Activated T-helper 2 cell treated with anti-CD3 and anti-CD28 coated beads, Interferon-gamma antibody, Interleukin-2, Interleukin-4, amounts not matched to agents 10 μg/mL and 5 μg/mL and 100 μg/mL, durations not matched to agents 14 hours and 24 hours and 36 hours (primary cell): ENCODE data around the gene SEL1L. TPM values are rescaled to one million over a fixed set of nuclear protein-coding genes. Genes with fewer than 3 reads are reported as not detected.

Source experiments
- DNase-seq: peaks from one replicate; pipeline ENCODE4 v3.0.0; 2021; ENCODE audit warnings: low spot score
- H3K27ac Mint-ChIP-seq: one replicate; pipeline ENCODE4 v1.8.0; 2021; ENCODE audit warnings: mixed read lengths
- H3K27me3 Mint-ChIP-seq: one replicate; pipeline ENCODE4 v1.8.0; 2021; ENCODE audit warnings: low read depth, mixed read lengths
- H3K36me3 Mint-ChIP-seq: one replicate; pipeline ENCODE4 v1.8.0; 2021; ENCODE audit warnings: low read depth, mixed read lengths
- H3K4me1 Mint-ChIP-seq: one replicate; pipeline ENCODE4 v1.8.0; 2021; ENCODE audit warnings: low read depth, mixed read lengths
- H3K4me3 Mint-ChIP-seq: one replicate; pipeline ENCODE4 v1.8.0; 2021; ENCODE audit warnings: low read depth, mild to moderate bottlenecking, moderate library complexity, mixed read lengths
- H3K9me3 Mint-ChIP-seq: one replicate; pipeline ENCODE4 v1.8.0; 2021; ENCODE audit warnings: mixed read lengths
- intact Hi-C: fragments of 100-400 bp; cut with micrococcal nuclease; formaldehyde crosslinking; loops from one replicate; pipeline ENCODE4 v1.15.1; 2023
- total RNA-seq: library from RNA; stranded (reverse); gene quantifications from 2 replicates; pipeline ENCODE4 v1.2.3, GENCODE V29; 2022

SEL1L gene
- total RNA-seq, 1 donor from 2014 or later: 52.6 TPM

DNA sequence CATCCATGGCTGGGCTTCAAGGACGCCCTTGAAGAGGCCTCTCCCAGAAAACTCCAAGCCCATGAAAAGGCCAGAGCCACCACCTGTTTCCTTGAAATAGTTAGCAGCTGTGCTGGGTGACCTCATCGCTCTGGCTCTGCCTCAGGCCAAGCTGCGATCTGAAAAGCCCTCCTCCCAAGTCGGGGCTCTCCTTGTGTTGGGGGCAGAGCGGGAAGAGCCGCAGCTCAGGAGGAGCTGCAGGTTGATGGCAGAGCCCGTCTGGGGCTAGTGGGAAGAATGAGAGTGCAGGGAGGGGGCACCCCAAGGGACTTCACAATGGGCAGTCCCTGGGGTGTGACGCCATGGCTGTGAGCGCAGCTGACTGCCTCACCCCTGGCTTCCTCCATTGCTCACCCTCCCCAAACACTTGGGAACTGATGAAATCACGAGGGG lies 83.5 kb downstream of the SEL1L start:
- H3K9me3 Mint-ChIP-seq: no peaks in the 10 kb centered on the region
- H3K4me3 Mint-ChIP-seq: no peak overlapping the region
- no peak for DNase-seq
- H3K36me3 Mint-ChIP-seq: no peaks in the 10 kb centered on the region
- H3K27ac Mint-ChIP-seq: no peak overlapping the region
- peaks cover 3% of the 10 kb centered on the region for H3K4me1 Mint-ChIP-seq
- intact Hi-C loops: loop anchor here (10.0 kb wide), 1 partner anchor 495 kb away; the partner anchor contains the start of gene TSHR
- peaks cover 9% of the 10 kb centered on the region for H3K27me3 Mint-ChIP-seq

DNA sequence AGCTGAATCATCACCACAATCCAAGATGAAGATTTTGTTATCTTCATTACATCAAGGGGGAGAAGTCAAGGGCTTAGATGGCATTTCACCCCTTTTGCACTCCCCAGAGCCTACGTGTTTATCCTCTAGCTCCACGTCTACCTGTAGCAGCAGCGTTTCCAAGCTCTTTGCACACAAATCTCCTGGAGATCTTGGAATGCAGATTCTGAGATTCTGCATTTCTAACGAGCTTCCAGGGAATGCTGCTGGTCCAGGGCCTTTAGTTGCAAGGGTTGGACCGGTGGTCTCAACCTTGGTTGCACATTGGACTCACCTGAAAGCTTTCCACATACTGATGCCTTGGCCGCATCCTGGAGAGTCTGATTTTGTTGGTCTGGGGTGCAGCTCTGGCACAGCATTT lies 84.1 kb downstream of the SEL1L start:
- intact Hi-C loops: no loop called here
- peaks cover 11% of the 10 kb centered on the region for H3K27me3 Mint-ChIP-seq
- H3K36me3 Mint-ChIP-seq: no peaks in the 10 kb centered on the region
- no peaks in the 10 kb centered on the region for H3K9me3 Mint-ChIP-seq
- peaks cover 3% of the 10 kb centered on the region for H3K4me1 Mint-ChIP-seq
- DNase-seq: no peak
- H3K27ac Mint-ChIP-seq: no peak overlapping the region
- H3K4me3 Mint-ChIP-seq: no peak overlapping the region

- no peaks in the 10 kb centered on the region for H3K9me3 Mint-ChIP-seq
- H3K4me1 Mint-ChIP-seq: peaks cover 3% of the 10 kb centered on the region
- peaks cover 13% of the 10 kb centered on the region for H3K27me3 Mint-ChIP-seq
- no peak overlapping the region for H3K27ac Mint-ChIP-seq
- intact Hi-C loops: no loop called here
- no peaks in the 10 kb centered on the region for H3K36me3 Mint-ChIP-seq
- H3K4me3 Mint-ChIP-seq: no peak overlapping the region
- DNase-seq: no peak
Observed at GRCh38 chr14:81449114-81449513, 84.5 kb downstream of the SEL1L start.

DNA sequence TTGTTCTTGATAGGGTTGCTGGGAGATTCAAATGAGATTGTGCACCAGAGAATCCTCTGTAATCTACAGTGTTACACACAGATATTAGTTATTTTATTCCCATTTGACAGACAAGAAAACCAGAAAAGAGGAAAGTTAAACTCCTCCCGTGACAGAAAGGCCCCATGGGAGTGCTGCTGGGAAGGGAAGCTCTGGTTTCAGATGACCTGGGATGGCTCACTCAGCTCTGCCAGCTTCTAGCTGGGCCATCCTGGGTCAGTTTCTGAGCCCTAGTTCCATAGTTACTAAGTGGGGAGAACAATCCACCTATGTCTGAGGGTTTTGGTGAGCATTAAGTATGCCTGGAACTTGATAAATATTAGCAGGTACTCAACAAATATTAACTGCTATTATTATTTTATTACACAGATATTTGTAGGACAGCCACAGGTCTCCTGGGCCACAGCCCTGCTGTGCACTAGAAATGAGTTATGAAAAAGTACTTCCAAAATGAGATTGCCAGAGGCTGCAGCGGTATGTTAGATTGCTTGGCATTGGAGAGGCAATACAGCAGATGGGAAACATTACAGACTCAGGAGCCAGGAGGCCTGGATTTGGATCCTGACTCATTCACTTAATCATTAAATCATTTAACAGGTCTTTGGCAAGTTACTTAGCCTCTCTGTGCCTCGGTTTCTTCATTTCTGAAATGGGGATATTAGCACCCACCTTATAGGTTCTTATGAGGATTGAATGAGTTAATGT lies 86.5 kb downstream of the SEL1L start:
- DNase-seq: no peak
- no peaks in the 10 kb centered on the region for H3K9me3 Mint-ChIP-seq
- intact Hi-C loops: no loop called here
- H3K27ac Mint-ChIP-seq: no peak overlapping the region
- peaks cover 24% of the 10 kb centered on the region for H3K27me3 Mint-ChIP-seq
- no peak overlapping the region for H3K4me3 Mint-ChIP-seq
- H3K36me3 Mint-ChIP-seq: no peaks in the 10 kb centered on the region
- H3K4me1 Mint-ChIP-seq: no peaks in the 10 kb centered on the region

- no peaks in the 10 kb centered on the region for H3K36me3 Mint-ChIP-seq
- H3K27me3 Mint-ChIP-seq: peaks cover 28% of the 10 kb centered on the region
- no peak overlapping the region for H3K27ac Mint-ChIP-seq
- intact Hi-C loops: no loop called here
- no peaks in the 10 kb centered on the region for H3K9me3 Mint-ChIP-seq
- no peak for DNase-seq
- H3K4me1 Mint-ChIP-seq: no peaks in the 10 kb centered on the region
- H3K4me3 Mint-ChIP-seq: no peak overlapping the region
Observed at GRCh38 chr14:81446279-81447007, 87.2 kb downstream of the SEL1L start.

DNA sequence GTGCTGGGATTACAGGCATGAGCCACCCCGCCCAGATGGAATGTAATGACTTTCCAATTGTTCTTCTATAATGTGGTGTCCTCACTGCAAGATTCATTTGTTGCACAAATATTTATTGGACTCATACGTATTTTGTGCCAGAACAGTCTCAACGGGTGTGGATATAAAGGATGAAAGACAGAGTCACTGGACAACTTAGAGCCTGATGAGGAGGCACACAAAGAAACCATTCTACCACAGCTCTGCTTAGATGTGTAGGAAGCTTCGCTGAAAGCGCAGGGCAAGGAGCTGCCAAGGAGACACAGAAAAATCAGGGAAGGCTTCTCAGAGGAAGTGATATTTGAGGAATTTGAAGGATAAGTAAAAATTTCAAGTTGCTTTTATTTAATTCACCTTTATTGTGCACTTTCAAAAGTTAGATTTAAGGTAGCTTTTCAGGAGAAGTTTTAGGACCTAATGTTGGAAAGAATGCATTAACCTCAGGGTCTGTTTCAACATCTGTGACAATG lies 92.0 kb downstream of the SEL1L start:
- Mint-ChIP-seq H3K36me3 (no peaks in the 10 kb centered on the region), H3K9me3 (no peaks in the 10 kb centered on the region), H3K4me3 (no peak overlapping the region), H3K27me3 (peaks cover 61% of the 10 kb centered on the region), H3K27ac (no peak overlapping the region), H3K4me1 (peaks cover 5% of the 10 kb centered on the region)
- intact Hi-C loops: no loop called here
- DNase-seq: no peak

- Mint-ChIP-seq H3K36me3 (no peaks in the 10 kb centered on the region), H3K4me3 (no peak overlapping the region), H3K4me1 (peaks cover 10% of the 10 kb centered on the region), H3K27ac (no peak overlapping the region), H3K9me3 (no peaks in the 10 kb centered on the region), H3K27me3 (peaks cover 67% of the 10 kb centered on the region)
- no peak for DNase-seq
- intact Hi-C loops: no loop called here
Observed at GRCh38 chr14:81440041-81440440, 93.6 kb downstream of the SEL1L start.

DNA sequence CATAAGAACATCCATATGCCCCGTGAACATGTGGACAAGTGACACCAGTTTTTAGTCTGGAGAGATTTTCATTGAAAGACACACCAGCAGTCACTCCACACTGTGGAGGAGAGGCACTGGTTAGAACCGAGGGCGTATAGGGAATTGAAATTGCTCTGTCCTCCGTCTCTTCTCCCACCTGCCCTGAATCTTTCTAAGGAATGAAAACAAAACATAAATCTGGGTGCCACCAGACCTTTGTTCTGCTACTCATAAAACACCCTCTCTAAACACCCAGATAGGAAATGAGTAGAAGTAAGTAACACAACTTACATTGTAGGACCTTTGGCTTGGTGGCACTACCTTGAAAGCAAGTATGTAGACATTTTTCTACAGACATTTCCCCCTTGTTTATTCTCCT lies 96.4 kb downstream of the SEL1L start:
- intact Hi-C loops: no loop called here
- Mint-ChIP-seq H3K27me3 (peaks cover 76% of the 10 kb centered on the region), H3K36me3 (no peaks in the 10 kb centered on the region), H3K4me3 (peak overlapping the region; percentile 48), H3K27ac (no peak overlapping the region), H3K9me3 (no peaks in the 10 kb centered on the region), H3K4me1 (peaks cover 10% of the 10 kb centered on the region)
- DNase-seq: no peak

- Mint-ChIP-seq H3K27ac (no peak overlapping the region), H3K4me1 (peaks cover 10% of the 10 kb centered on the region), H3K9me3 (no peaks in the 10 kb centered on the region), H3K36me3 (no peaks in the 10 kb centered on the region), H3K4me3 (peak overlapping the region; percentile 34), H3K27me3 (peaks cover 75% of the 10 kb centered on the region)
- DNase-seq: peak; percentile 12
- intact Hi-C loops: no loop called here
Observed at GRCh38 chr14:81436296-81437138, 97.1 kb downstream of the SEL1L start.

DNA sequence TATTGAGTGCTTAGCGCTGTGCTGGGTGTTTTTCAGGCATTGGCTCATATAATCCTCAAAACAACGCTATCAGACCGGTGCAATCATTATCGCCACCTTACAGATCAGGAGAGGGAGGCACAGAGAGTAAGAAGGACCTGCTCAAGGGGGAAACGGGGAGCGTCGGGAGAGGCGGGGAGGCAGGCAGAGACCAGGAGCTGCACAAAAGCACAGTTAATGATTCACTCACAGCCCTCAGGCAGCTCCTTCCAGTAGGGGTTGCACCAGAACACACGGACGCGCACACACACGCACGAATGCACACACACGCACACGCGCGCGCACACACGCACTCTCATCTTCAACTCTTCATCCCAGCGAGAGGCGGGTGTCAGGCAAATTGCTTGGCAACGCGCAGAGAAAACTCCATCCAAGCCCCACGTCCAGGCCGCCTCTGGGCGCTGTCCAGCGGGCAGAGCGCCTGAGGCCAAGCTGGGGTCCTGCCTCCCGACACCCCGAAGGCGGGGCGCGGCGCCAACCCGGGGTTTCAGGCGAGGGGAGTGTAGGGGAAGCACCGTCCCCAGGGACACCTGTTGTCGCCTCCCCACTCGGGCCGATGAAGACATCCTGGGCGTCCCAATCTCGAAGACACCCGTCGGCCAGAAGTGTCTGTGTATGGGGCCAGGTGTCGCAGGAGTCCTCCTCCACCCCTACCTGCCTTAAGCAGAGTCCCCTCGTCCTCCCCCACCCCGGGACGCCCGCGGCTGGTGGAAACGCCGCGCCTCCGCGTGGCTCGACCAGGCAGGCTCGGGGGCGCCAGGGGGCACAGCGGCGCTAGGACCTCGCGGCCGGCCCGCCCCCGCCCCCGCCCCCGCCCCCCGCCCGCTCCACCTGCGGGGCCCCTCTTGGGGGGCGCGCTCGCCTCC lies 98.0 kb downstream of the SEL1L start:
- no peak overlapping the region for H3K27ac Mint-ChIP-seq
- intact Hi-C loops: no loop called here
- no peaks in the 10 kb centered on the region for H3K36me3 Mint-ChIP-seq
- no peak for DNase-seq
- H3K4me1 Mint-ChIP-seq: peaks cover 10% of the 10 kb centered on the region
- peak overlapping the region; percentile 75 for H3K4me3 Mint-ChIP-seq
- H3K9me3 Mint-ChIP-seq: no peaks in the 10 kb centered on the region
- H3K27me3 Mint-ChIP-seq: peaks cover 70% of the 10 kb centered on the region

- H3K9me3 Mint-ChIP-seq: no peaks in the 10 kb centered on the region
- peak overlapping the region; percentile 75 for H3K4me3 Mint-ChIP-seq
- H3K4me1 Mint-ChIP-seq: peaks cover 10% of the 10 kb centered on the region
- peaks cover 67% of the 10 kb centered on the region for H3K27me3 Mint-ChIP-seq
- intact Hi-C loops: no loop called here
- no peak for DNase-seq
- H3K27ac Mint-ChIP-seq: no peak overlapping the region
- H3K36me3 Mint-ChIP-seq: no peaks in the 10 kb centered on the region
Observed at GRCh38 chr14:81435048-81435390, 98.6 kb downstream of the SEL1L start.

DNA sequence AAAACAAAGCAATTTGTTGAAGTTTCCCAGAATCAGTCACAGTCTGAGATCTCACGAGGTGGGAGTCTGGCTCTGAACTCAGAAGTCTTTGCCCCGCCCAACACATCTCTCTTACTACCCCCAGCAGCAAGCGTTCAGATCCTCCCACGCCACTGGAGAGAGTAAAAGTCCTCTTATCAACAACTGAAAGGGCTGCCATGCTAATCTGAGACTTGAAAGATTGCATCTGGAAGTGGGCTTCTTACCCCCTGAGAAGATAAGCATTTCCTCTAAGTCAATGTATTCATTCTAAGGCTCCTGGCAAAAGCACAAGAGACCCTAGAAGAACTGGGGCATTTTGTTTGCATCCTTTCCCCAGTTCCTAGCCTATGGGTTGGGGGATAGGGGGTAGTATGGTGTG lies 99.4 kb downstream of the SEL1L start:
- H3K27me3 Mint-ChIP-seq: peaks cover 64% of the 10 kb centered on the region
- no peak overlapping the region for H3K4me3 Mint-ChIP-seq
- no peak for DNase-seq
- no peaks in the 10 kb centered on the region for H3K9me3 Mint-ChIP-seq
- peaks cover 10% of the 10 kb centered on the region for H3K4me1 Mint-ChIP-seq
- H3K36me3 Mint-ChIP-seq: no peaks in the 10 kb centered on the region
- H3K27ac Mint-ChIP-seq: no peak overlapping the region
- intact Hi-C loops: no loop called here
